OCI-LY3 (cell line): ENCODE measurements around the gene CST4.

ENCODE experiments used
- H2AFZ ChIP-seq: fragments of 200-600, 300-600 bp; shearing (Covaris generic); 2 replicates; pipeline ENCODE4 v1.6.0; 2014; ENCODE audit warnings: antibody characterized with exemption, low read depth, low read length
- H3K27ac ChIP-seq: fragments of 200-600, 300-600 bp; sonication (generic); 2 replicates; pipeline ENCODE4 v1.5.1; 2014; ENCODE audit warnings: mild to moderate bottlenecking, low read length, moderate library complexity, mixed read lengths
- H3K27me3 ChIP-seq: fragments of 200-600, 300-600 bp; sonication (generic); 2 replicates; pipeline ENCODE4 v1.6.1; 2014; ENCODE audit warnings: low read depth, low read length, mixed read lengths
- H3K36me3 ChIP-seq: fragments of 200-600, 300-600 bp; sonication (generic); replicated peaks from 2 replicates; pipeline ENCODE3; 2014; ENCODE audit warnings: low read depth, low read length, mixed read lengths
- H3K4me1 ChIP-seq: fragments of 300-600, 200-600 bp; sonication (generic); 2 replicates; pipeline ENCODE4 v1.6.1; 2014; ENCODE audit warnings: low read length, mixed read lengths
- H3K4me2 ChIP-seq: fragments of 200-600, 300-600 bp; sonication (generic); 2 replicates; pipeline ENCODE4 v1.6.1; 2014; ENCODE audit warnings: low read length, mixed read lengths
- H3K4me3 ChIP-seq: fragments of 300-600, 200-600 bp; sonication (generic); 2 replicates; pipeline ENCODE4 v1.5.1; 2014; ENCODE audit warnings: antibody characterized with exemption, mild to moderate bottlenecking, low read length, moderate library complexity
- H3K79me2 ChIP-seq: fragments of 300-600, 200-600 bp; shearing (Covaris generic); 2 replicates; pipeline ENCODE4 v1.6.1; 2014; ENCODE audit warnings: mild to moderate bottlenecking, low read length, mixed read lengths
- H3K9ac ChIP-seq: fragments of 300-600, 200-600 bp; shearing (Covaris generic); 2 replicates; pipeline ENCODE4 v1.6.0; 2014; ENCODE audit warnings: mild to moderate bottlenecking, low read length, moderate library complexity
- H3K9me3 ChIP-seq: fragments of 200-600, 300-600 bp; shearing (Covaris generic); 2 replicates; pipeline ENCODE4 v1.6.1; 2014; ENCODE audit warnings: low read length, mixed read lengths; ENCODE audit not compliant: insufficient read depth
- H4K20me1 ChIP-seq: fragments of 200-600, 300-600 bp; sonication (generic); 2 replicates; pipeline ENCODE4 v1.6.1; 2016; ENCODE audit warnings: low read length, mixed read lengths; ENCODE audit not compliant: insufficient read depth
- EZH2phosphoT487 ChIP-seq: fragments of 200-600 bp; shearing (Covaris generic); IDR thresholded peaks from 2 replicates; pipeline ENCODE4 v1.6.1; 2018; ENCODE audit warnings: antibody characterized with exemption, mixed run types, low read depth
- TF ChIP-seq, protein P1 (sequence below): fragments of 200-600, 300-600 bp; sonication (generic); IDR thresholded peaks from 2 replicates; pipeline ENCODE4 v1.5.1; 2014; ENCODE audit warnings: antibody characterized with exemption, low read length, low read depth

CST4 gene

DNA sequence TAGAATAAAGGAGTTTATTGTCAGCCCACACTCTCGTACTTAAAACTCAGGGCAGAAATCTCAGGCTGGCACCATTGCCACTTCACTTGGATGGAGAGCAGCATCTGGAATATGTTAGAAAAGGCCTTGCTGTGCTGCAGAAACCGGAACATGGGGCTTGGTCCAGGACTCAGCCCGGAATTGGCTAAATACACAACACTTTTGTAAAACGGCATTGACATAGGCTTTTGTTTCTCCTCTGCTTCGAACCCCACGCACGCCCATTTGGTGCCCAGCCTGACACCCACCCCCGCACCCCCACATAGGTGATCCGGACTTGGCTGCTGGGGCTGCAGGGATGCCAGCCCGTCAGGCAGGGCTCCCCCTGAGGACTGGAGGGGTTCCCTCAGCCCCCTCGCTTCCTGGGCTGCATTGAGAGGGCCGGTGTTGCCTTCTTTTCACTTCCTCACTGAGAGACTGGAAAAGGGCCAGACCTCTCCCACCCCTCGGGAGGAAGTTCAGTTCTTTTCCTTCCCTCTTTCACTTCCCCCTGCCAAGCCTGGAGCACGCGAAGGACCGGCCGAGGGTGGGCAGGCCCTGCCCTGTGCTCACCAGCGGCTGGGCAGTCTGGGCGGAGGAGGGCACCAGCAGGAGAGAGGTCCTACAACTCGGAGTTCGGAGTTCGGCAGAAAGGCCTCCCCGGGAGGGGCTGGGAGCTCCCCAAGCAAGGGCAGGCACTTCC is 33.2 kb downstream of the CST4 start:
- peaks cover 20% of the 10 kb centered on the region; the same call in 1 of the 2 replicates for H3K27me3 ChIP-seq
- no peak overlapping the region for H3K27ac ChIP-seq
- 0 out of 2 replicates have a peak, but pooled peaks cover 5% of the 10 kb centered on the region for H4K20me1 ChIP-seq
- peak overlapping the region; percentile 45 for H3K4me2 ChIP-seq
- TF ChIP-seq, protein P1, sequence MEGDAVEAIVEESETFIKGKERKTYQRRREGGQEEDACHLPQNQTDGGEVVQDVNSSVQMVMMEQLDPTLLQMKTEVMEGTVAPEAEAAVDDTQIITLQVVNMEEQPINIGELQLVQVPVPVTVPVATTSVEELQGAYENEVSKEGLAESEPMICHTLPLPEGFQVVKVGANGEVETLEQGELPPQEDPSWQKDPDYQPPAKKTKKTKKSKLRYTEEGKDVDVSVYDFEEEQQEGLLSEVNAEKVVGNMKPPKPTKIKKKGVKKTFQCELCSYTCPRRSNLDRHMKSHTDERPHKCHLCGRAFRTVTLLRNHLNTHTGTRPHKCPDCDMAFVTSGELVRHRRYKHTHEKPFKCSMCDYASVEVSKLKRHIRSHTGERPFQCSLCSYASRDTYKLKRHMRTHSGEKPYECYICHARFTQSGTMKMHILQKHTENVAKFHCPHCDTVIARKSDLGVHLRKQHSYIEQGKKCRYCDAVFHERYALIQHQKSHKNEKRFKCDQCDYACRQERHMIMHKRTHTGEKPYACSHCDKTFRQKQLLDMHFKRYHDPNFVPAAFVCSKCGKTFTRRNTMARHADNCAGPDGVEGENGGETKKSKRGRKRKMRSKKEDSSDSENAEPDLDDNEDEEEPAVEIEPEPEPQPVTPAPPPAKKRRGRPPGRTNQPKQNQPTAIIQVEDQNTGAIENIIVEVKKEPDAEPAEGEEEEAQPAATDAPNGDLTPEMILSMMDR, result no peak
- no peak for TF ChIP-seq EZH2phosphoT487
- no peaks in the 10 kb centered on the region for H3K36me3 ChIP-seq
- no peak overlapping the region for H3K4me3 ChIP-seq
- H2AFZ ChIP-seq, result no peak overlapping the region
- H3K9me3 ChIP-seq, result no peaks in the 10 kb centered on the region
- H3K79me2 ChIP-seq, result no peaks in the 10 kb centered on the region
- H3K4me1 ChIP-seq, result peaks cover 21% of the 10 kb centered on the region
- H3K9ac ChIP-seq, result no peak overlapping the region

- Histone ChIP-seq H3K9ac (no peak overlapping the region), H3K9me3 (no peaks in the 10 kb centered on the region), H4K20me1 (0 out of 2 replicates have a peak, but pooled peaks cover 5% of the 10 kb centered on the region), H3K4me3 (no peak overlapping the region), H3K27me3 (peaks cover 19% of the 10 kb centered on the region; the same call in 1 of the 2 replicates), H3K79me2 (no peaks in the 10 kb centered on the region), H3K4me2 (no peak overlapping the region), H3K4me1 (peaks cover 21% of the 10 kb centered on the region), H3K36me3 (no peaks in the 10 kb centered on the region), H2AFZ (no peak overlapping the region), H3K27ac (no peak overlapping the region)
- TF ChIP-seq, protein P1, result no peak
These were observed 34.1 kb downstream of the CST4 start for GRCh38 chr20:23654717-23655116.

GRCh38 chr20:23654000-23654399 is 34.8 kb downstream of the CST4 start:
- Histone ChIP-seq H3K27ac (no peak overlapping the region), H3K4me3 (no peak overlapping the region), H3K9ac (no peak overlapping the region), H3K4me2 (no peak overlapping the region), H3K4me1 (peaks cover 21% of the 10 kb centered on the region), H3K79me2 (no peaks in the 10 kb centered on the region), H3K27me3 (peaks cover 19% of the 10 kb centered on the region; the same call in 1 of the 2 replicates), H2AFZ (no peak overlapping the region), H4K20me1 (0 out of 2 replicates have a peak, but pooled peaks cover 5% of the 10 kb centered on the region), H3K9me3 (no peaks in the 10 kb centered on the region), H3K36me3 (no peaks in the 10 kb centered on the region)
- TF ChIP-seq, protein P1, result no peak
- TF ChIP-seq EZH2phosphoT487, result no peak

- Histone ChIP-seq H3K4me1 (peaks cover 21% of the 10 kb centered on the region), H2AFZ (no peak overlapping the region)
- TF ChIP-seq, protein P1, result no peak
- TF ChIP-seq EZH2phosphoT487, result no peak
These were observed 35.4 kb downstream of the CST4 start for GRCh38 chr20:23653400-23653938.

More at GRCh38 chr20:23653400-23653938, 35.4 kb downstream of the CST4 start:
- Histone ChIP-seq H4K20me1 (0 out of 2 replicates have a peak, but pooled peaks cover 5% of the 10 kb centered on the region), H3K9ac (no peak overlapping the region), H3K27me3 (peaks cover 19% of the 10 kb centered on the region; the same call in 1 of the 2 replicates), H3K4me3 (no peak overlapping the region), H3K36me3 (no peaks in the 10 kb centered on the region), H3K9me3 (no peaks in the 10 kb centered on the region), H3K27ac (no peak overlapping the region), H3K79me2 (no peaks in the 10 kb centered on the region), H3K4me2 (no peak overlapping the region)
